GM19372 (cell line): ENCODE results near the gene MED27.

ENCODE experiments used
- ATAC-seq: cut with Tn5 transposase; IDR thresholded peaks from one replicate; pipeline ENCODE4 v1.9.1; 2021; ENCODE audit warnings: mild to moderate bottlenecking, low read depth, moderate library complexity; ENCODE audit not compliant: unreplicated experiment

The MED27 gene

GRCh38 chr9:131841765-131842318 is 237.8 kb downstream of the MED27 start:
- no peak for ATAC-seq

DNA sequence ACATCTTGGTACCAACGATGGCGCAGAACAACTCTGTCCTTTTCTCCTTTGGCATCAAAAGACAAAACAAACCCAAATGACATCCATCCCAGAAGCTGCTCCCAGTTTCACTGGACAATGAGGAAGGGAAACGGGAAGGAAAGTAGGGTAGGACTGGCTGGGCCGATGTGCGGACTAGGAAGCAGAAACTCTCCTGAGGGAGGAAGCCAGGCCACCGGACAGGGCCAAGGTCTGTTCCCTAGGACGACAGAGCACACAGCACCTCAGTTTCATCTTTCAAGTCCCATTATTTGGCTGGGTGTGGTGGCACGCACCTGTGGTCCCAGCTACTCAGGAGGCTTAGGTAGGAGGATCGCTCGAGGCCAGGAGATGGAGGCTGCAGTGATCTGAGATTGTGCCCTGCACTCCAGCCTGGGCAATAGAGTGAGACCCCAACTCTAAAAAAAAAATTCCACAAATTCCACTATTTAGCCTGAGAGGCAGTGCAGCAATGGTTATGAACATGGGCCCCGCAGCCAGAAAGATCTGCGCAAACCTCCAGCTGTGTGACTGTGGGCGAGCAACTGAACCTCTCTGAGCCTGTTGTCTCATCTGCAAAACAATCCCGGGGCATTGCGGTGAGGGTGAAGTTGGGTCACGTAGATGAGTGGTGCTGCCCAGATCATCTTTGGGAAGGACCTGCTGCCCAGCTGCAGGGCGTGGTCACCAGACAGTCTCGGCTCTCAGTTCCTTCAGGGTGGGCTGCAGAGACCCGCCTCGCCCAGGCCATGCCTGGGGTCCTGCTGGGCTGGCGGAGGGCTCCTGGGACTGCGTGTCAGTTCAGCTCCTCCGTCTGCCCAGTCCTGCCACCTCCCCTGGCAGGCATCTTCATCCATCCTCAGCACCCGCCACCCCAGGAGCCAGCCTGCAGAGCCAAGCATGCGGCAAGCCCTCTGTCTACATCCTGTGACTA is 238.6 kb downstream of the MED27 start:
- ATAC-seq: no peak

GRCh38 chr9:131840220-131840619 is 239.4 kb downstream of the MED27 start:
- no peak for ATAC-seq

- no peak for ATAC-seq
These were observed 240.2 kb downstream of the MED27 start for GRCh38 chr9:131839281-131840084.

DNA sequence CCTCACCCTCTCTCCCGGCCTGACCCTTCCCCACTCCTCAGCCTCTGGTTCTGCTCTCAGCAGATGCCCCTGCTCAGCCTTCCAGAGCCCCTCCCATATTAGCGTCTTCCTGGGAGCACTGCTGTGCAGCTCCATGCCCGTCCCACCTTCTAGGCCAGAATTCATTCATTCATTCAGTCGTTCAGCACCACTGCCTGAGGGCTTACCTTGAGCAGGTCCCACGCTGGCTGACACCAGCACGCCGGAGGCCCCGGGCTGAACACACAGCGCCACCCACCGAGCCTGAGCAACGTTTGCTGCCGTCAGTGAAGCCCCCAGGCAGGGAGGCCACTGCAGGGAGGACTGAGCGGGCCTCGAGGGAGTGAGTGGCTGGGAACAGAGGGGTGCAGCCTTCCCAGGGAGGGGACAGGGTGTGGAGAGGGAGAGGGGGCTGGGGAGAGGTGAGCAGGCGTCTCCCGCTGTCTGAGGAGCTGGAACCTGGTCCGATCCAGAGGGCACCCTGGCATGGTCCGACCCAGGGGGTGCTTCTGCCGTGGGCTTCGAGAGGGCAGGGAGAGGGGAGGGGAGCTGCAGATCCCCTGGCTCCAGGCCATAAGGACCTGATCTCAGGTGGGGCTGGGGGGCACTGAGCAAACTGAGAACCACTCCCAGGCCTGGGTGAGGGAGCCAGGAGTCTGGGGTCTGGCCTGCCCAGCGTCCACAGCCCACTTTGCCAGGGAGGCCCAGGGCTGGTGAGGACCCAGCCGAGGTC is 241.0 kb downstream of the MED27 start:
- no peak for ATAC-seq

DNA sequence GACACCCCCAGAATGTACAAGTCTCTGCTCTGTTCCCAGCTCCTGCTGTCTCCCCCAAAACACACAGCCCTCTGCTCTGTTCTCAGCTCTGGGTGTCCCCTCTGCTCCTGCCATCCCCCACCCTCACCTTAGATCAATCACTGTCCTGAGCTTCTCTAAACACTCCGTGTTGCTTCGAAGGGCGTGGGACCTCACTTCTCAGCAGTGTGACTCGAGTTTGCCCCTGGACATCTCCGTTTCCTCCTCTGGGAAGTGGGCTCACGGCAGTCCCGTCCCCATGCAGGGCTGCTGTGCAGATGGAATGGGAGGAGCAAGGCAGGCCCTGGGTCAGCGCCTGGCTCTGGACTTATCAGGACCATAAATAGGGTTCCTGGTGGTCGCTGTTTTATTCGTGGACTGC is 241.8 kb downstream of the MED27 start:
- no peak for ATAC-seq

- ATAC-seq: no peak
These were observed 242.4 kb downstream of the MED27 start for GRCh38 chr9:131837316-131837715.

DNA sequence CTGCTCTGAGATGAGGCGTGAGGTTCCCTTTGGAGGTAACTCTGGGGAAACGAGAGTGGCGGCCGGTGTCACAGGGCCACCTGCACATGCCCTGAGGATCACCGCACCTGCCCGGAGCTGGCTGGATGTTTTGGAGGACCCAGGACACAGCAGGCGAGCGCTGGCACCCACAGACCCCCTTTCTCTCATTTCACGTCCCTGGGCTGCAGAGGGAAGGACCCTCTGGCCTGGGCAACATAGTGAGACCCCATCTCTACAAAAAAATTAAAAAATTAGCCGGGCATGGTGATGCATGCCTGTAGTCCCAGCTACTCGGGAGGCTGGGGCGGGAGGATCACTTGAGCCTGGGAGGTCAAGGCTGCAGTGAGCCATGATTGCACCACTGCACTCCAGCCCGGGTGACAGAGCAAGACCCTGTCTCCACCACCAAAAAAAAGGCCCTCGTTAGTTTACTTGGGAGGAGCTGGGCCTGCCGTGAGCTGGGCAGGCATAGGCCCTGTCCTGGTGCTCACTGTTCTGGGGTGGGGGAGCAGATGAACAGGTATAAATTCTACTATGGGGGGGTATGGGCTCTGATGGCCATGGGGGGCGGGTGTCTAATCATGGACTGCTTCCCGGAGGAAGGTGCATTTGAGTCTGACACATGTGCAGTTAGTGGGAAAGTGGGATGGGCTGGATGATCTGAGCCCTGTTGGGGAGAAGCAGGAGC is 242.9 kb downstream of the MED27 start:
- ATAC-seq: no peak

DNA sequence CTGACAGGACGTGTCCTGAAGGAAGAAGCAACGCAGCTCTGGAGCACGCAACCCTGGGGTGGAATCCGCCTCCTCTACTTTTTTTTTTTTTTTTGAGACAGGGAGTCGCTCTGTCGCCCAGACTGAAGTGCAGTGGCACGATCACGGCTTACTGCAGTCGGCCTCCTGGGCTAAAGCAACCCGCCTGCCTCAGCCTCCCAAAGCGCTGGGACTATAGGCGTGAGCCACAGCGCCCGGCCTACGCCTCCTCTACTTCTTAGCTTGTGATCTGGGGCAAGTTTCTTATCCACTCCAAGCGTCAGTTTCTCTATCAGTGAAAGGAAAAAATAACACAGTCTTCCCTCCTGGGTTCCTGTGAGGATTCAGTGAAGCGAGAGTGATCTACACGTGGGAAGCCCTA is 243.6 kb downstream of the MED27 start:
- ATAC-seq: no peak

GRCh38 chr9:131835151-131835910 is 244.3 kb downstream of the MED27 start:
- no peak for ATAC-seq

DNA sequence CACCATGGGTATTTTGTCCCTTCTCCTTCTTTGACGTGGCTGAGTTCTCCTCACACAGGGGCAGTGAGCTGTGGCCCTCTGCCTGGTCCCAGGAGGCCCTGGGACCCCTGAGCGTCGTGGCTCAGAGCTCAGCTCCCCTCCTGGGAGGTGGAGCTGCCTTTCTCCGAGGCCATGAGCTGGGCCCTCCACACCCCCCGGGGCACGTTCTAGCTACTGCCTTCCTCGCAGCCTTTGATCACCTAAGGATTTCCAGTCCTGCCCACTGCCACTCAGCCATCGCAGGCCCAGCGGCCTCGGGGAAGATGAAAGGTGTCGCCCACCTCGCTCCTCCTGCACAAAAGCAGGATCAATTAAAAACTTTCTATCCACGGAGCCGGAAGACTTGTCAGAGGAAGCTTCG is 244.9 kb downstream of the MED27 start:
- no peak for ATAC-seq

DNA sequence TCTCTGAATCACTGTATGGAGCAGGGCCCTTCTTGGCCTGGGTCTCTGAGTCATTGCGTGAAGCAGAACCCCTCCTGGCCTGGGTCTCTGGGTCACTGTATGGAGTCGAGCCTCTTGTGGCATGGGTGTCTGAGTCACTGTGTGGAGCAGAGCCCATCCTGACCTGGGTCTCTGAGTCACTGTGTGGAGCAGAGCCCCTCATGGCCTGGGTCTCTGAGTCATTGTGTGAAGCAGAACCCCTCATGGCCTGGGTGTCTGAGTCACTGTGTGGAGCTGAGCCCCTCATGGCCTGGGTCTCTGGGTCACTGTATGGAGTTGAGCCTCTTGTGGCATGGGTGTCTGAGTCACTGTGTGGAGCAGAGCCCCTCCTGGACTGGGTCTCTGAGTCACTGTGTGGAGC is 245.8 kb downstream of the MED27 start:
- ATAC-seq: no peak

DNA sequence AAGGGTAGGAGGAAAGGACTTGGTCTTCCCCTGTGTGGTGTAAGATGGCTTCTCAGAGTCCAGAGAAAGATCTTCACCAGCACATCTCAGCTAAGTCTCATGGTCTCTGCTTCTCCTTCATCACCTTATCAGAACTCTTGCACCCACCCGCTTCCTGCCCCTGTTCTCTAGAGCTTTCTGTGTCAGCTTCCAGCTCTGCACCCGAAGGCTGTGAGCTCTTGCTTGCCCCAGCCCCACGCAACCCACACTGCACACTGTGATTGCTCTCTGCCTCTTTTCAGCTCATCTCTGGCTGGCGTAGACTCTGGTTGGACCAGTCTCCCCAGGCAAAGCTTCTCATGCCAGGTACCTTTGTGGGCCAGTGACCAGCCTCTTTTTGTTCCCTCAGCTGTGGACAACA is 246.6 kb downstream of the MED27 start:
- no peak for ATAC-seq

DNA sequence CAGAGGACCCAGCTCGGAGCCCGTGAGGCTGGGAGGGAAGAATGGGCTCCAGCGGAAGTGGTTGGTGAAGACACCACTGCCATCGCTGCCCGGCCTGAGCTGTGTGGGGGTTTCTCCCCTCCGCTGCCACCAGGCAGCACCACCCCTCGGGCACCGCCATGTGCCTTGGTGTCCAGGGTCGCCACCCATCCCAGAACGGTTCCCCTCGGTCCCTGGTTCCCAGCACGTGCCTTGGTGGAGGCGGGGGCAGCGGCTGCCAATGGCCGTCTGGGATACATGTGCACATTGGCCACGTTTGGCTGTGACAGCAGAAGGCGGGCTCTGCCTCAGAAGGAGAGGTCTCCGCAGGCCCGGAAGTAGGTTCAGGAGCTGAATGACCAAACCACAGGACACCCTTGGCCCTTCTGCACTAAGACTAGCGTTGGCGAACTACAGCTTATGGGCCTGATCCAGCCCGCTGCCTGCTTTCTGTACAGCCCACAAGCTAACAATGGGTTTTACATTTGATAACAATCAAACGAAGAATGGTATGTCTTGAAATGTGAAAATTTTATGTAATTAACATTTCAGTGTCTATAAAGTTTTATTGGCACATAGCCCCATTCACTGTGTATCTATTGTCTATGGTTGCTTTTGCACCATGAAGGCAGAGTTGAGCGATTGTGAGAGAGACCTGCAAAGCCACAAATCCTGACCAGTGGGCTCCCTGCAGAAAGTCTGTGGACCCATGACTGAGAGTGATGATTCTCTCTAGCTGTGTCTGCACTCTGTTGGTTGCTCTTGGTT is 248.1 kb downstream of the MED27 start:
- no peak for ATAC-seq

DNA sequence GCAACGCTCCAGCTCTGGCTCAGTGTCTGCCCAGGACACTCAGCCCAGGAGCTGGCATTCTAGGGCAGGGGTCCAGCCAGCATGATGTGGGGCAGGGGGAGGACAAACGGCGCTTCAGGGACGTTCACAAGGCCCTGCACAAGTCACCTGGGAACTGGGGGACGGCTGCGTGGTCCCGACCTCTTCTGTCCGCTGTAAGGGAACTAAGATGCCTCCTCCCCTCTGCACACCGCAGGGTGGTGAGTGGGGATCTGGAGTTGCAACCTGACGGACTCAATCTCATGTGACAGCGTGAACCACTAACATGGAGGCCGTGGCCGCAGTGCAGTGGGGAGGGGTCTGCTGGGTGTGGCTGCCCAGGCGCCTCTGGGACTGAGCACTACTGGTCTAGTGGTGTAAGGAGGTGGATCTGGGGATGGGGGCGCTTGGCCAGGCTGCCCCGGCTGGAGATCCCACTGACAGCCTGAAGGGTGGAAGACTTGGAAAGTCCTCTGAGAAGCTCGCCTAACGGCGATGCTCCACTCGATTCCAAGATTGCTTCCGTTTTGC is 251.8 kb downstream of the MED27 start:
- ATAC-seq: no peak

DNA sequence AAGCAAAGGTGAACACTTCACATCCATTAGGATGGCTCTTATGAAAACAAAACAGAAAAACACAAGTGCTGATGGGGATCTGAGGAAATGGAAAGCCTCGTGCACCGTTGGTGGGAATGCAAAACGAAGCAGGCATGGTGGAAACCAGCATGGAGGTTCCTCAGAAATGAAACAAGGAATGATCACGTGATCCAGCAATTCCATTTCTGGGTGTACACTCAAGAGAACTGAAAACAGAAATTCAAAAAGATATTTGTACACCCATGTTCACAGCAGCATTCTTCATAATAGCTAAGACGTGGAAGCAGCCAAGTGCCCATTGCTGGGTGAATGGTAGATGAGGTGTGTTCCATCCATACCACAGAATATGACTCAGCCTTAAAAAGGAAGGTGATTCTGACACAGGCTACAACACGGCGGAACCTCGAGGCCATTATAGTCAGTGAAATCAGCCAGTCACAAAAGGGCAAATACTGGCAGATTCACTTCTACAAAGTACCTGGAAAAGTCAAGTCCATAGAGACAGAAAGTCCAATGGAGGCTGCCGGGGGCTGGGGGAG is 252.6 kb downstream of the MED27 start:
- no peak for ATAC-seq

DNA sequence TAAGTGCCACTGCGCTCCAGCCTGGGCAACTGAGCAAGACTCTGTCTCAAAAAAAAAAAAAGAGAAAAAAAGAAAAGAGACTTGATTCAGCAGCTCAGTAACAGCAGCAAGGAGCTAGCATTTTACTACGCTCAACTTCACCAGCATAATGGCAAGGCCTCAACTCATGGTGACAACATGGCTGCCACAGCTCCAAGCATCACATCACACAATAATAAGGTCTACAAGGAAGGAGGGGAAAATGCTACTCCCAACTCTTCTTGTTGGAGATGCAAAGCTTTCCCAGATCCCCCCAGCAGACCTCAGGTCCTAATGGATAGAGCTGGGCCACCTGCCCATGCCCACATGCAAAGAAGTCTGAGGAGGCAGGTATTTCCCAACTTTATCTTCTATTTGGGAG is 253.6 kb downstream of the MED27 start:
- no peak for ATAC-seq

- no peak for ATAC-seq
These were observed 254.6 kb downstream of the MED27 start for GRCh38 chr9:131824953-131825495.
